Measurements from ENCODE around the gene FLT3.

Gene FLT3

DNA sequence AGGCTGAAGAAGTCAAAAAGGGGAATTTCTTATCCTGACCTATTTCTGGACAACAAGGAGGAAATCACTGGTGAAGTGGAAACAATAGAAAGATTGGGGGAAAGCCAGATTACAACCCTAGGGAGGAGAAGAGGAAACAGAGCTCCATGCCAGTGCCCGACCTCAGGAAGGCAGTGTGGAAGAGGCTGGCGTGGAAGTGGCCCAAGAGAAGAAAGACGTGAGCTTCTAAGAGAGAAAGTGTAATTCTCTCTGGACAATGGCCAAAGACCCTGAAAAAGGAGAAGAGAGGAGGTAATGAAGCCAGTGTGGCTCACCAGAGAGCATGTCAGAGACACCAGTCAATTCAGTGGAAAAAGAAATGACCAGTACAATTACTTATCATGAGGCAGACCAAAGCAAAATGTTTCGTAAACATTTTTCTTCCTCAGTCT is 59.3 kb downstream of the FLT3 start (continued):
- TF ChIP-seq, protein P1, sequence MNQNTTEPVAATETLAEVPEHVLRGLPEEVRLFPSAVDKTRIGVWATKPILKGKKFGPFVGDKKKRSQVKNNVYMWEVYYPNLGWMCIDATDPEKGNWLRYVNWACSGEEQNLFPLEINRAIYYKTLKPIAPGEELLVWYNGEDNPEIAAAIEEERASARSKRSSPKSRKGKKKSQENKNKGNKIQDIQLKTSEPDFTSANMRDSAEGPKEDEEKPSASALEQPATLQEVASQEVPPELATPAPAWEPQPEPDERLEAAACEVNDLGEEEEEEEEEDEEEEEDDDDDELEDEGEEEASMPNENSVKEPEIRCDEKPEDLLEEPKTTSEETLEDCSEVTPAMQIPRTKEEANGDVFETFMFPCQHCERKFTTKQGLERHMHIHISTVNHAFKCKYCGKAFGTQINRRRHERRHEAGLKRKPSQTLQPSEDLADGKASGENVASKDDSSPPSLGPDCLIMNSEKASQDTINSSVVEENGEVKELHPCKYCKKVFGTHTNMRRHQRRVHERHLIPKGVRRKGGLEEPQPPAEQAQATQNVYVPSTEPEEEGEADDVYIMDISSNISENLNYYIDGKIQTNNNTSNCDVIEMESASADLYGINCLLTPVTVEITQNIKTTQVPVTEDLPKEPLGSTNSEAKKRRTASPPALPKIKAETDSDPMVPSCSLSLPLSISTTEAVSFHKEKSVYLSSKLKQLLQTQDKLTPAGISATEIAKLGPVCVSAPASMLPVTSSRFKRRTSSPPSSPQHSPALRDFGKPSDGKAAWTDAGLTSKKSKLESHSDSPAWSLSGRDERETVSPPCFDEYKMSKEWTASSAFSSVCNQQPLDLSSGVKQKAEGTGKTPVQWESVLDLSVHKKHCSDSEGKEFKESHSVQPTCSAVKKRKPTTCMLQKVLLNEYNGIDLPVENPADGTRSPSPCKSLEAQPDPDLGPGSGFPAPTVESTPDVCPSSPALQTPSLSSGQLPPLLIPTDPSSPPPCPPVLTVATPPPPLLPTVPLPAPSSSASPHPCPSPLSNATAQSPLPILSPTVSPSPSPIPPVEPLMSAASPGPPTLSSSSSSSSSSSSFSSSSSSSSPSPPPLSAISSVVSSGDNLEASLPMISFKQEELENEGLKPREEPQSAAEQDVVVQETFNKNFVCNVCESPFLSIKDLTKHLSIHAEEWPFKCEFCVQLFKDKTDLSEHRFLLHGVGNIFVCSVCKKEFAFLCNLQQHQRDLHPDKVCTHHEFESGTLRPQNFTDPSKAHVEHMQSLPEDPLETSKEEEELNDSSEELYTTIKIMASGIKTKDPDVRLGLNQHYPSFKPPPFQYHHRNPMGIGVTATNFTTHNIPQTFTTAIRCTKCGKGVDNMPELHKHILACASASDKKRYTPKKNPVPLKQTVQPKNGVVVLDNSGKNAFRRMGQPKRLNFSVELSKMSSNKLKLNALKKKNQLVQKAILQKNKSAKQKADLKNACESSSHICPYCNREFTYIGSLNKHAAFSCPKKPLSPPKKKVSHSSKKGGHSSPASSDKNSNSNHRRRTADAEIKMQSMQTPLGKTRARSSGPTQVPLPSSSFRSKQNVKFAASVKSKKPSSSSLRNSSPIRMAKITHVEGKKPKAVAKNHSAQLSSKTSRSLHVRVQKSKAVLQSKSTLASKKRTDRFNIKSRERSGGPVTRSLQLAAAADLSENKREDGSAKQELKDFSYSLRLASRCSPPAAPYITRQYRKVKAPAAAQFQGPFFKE (tag by site-specific recombination; IDR thresholded peaks at IDR 0.05; ENCODE audit: borderline replicate concordance) = no peak
- TF ChIP-seq SCRT2 (tag by site-specific recombination; IDR thresholded peaks at IDR 0.05) = no peak
- TF ChIP-seq, protein P2, sequence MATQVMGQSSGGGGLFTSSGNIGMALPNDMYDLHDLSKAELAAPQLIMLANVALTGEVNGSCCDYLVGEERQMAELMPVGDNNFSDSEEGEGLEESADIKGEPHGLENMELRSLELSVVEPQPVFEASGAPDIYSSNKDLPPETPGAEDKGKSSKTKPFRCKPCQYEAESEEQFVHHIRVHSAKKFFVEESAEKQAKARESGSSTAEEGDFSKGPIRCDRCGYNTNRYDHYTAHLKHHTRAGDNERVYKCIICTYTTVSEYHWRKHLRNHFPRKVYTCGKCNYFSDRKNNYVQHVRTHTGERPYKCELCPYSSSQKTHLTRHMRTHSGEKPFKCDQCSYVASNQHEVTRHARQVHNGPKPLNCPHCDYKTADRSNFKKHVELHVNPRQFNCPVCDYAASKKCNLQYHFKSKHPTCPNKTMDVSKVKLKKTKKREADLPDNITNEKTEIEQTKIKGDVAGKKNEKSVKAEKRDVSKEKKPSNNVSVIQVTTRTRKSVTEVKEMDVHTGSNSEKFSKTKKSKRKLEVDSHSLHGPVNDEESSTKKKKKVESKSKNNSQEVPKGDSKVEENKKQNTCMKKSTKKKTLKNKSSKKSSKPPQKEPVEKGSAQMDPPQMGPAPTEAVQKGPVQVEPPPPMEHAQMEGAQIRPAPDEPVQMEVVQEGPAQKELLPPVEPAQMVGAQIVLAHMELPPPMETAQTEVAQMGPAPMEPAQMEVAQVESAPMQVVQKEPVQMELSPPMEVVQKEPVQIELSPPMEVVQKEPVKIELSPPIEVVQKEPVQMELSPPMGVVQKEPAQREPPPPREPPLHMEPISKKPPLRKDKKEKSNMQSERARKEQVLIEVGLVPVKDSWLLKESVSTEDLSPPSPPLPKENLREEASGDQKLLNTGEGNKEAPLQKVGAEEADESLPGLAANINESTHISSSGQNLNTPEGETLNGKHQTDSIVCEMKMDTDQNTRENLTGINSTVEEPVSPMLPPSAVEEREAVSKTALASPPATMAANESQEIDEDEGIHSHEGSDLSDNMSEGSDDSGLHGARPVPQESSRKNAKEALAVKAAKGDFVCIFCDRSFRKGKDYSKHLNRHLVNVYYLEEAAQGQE (tag by site-specific recombination; IDR thresholded peaks at IDR 0.05) = no peak
- no peak for TF ChIP-seq BCL11B (tag by site-specific recombination; IDR thresholded peaks at IDR 0.05; ENCODE audit: low read depth)
- TF ChIP-seq ZNF558 (tag by site-specific recombination; IDR thresholded peaks at IDR 0.05) = no peak
- no peak for TF ChIP-seq ZNF843 (tag by site-specific recombination; IDR thresholded peaks at IDR 0.05)
- TF ChIP-seq ZNF785 (tag by site-specific recombination; IDR thresholded peaks at IDR 0.05) = no peak
- TF ChIP-seq ZNF623 (tag by site-specific recombination; IDR thresholded peaks at IDR 0.05) = no peak
- no peak for TF ChIP-seq HOXC10 (CRISPR knock-in tag; IDR thresholded peaks at IDR 0.05)

DNA sequence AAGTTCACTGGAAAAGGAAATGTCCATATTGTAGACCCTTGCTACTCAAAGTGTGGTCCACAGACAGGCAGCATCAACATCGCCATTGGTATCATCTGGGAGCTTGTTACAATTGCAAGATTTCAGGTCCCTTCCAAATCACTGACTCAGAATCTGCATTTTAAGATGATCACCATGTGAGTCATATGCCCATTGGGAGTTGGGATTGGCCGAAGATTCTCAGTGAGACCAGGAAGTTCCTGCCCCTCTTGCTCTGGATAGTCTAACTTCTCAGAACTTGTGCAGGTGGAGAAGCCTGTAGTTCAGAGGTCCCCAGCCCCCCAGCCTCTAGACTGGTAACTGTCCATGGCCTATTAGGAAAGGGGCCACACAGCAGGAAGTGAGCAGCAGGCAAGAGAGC is 63.0 kb downstream of the FLT3 start:
- Histone ChIP-seq H3K4me1 (ENCODE audit: control insufficient read depth, insufficient read depth, low read length) (no peaks in the 10 kb centered on the region), H3K27ac (ENCODE audit: extremely low read depth, low read depth, low read length) (no peak overlapping the region), H3K36me3 (ENCODE audit: control insufficient read depth in 2 of 2, insufficient read depth in 1 of 2, low read length in 2 of 2) (no peaks in the 10 kb centered on the region), H3K9me3 (ENCODE audit: control insufficient read depth, insufficient read depth, low read depth, low read length) (no peaks in the 10 kb centered on the region), H3K4me3 (ENCODE audit: low read depth, low read length) (no peak overlapping the region)
- CTCF ChIA-PET = interaction anchor here (1.2 kb wide), 1 partner anchor 12 kb away, joined by 3 read pairs; no protein-coding TSS in a partner anchor
- POLR2A ChIA-PET = no interaction called here
- no peak for TF ChIP-seq ZNF423 (tag by site-specific recombination; IDR thresholded peaks at IDR 0.05)
- no peak for TF ChIP-seq ZNF266 (tag by site-specific recombination; IDR thresholded peaks at IDR 0.05; ENCODE audit: low read depth)
- TF ChIP-seq OSR2 (tag by site-specific recombination; IDR thresholded peaks at IDR 0.05) = no peak
- TF ChIP-seq, protein P3, sequence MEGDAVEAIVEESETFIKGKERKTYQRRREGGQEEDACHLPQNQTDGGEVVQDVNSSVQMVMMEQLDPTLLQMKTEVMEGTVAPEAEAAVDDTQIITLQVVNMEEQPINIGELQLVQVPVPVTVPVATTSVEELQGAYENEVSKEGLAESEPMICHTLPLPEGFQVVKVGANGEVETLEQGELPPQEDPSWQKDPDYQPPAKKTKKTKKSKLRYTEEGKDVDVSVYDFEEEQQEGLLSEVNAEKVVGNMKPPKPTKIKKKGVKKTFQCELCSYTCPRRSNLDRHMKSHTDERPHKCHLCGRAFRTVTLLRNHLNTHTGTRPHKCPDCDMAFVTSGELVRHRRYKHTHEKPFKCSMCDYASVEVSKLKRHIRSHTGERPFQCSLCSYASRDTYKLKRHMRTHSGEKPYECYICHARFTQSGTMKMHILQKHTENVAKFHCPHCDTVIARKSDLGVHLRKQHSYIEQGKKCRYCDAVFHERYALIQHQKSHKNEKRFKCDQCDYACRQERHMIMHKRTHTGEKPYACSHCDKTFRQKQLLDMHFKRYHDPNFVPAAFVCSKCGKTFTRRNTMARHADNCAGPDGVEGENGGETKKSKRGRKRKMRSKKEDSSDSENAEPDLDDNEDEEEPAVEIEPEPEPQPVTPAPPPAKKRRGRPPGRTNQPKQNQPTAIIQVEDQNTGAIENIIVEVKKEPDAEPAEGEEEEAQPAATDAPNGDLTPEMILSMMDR (tag by site-specific recombination; IDR thresholded peaks at IDR 0.05) = no peak
- TF ChIP-seq ZBTB48 (tag by site-specific recombination; IDR thresholded peaks at IDR 0.05) = no peak
- TF ChIP-seq KLF7 (tag by site-specific recombination; IDR thresholded peaks at IDR 0.05; ENCODE audit: borderline replicate concordance) = no peak
- TF ChIP-seq ZNF391 (tag by site-specific recombination; IDR thresholded peaks at IDR 0.05; ENCODE audit: borderline replicate concordance, low read depth) = no peak
- no peak for TF ChIP-seq MZF1 (tag by site-specific recombination; IDR thresholded peaks at IDR 0.05; ENCODE audit: borderline replicate concordance)
- no peak for TF ChIP-seq YY1 (tag by site-specific recombination; IDR thresholded peaks at IDR 0.05)
- TF ChIP-seq ZNF202 (tag by site-specific recombination; IDR thresholded peaks at IDR 0.05; ENCODE audit: borderline replicate concordance) = no peak
- TF ChIP-seq, protein P1 (tag by site-specific recombination; IDR thresholded peaks at IDR 0.05; ENCODE audit: borderline replicate concordance) = no peak
- no peak for TF ChIP-seq ZNF707 (tag by site-specific recombination; IDR thresholded peaks at IDR 0.05)
- no peak for TF ChIP-seq ZNF785 (tag by site-specific recombination; IDR thresholded peaks at IDR 0.05)
